HEK293 (cell line): ENCODE data around the gene PBRM1.

Experiments
- CTCF ChIP-seq: fragments of 450-650 bp; formaldehyde crosslinking; IDR thresholded peaks from 2 replicates; pipeline ENCODE4 v1.5.1; 2016; ENCODE audit warnings: missing biosample characterization, missing genetic modification characterization
- INSM2 ChIP-seq: fragments of 450-650 bp; formaldehyde crosslinking; IDR thresholded peaks from 2 replicates; pipeline ENCODE4 v1.5.1; 2016; ENCODE audit warnings: missing biosample characterization, missing genetic modification characterization
- PATZ1 ChIP-seq: fragments of 450-650 bp; formaldehyde crosslinking; IDR thresholded peaks from 2 replicates; pipeline ENCODE4 v1.5.1; 2016; ENCODE audit warnings: missing biosample characterization, missing genetic modification characterization

- TF ChIP-seq CTCF (tag by site-specific recombination) (no peak), PATZ1 (no peak), INSM2 (tag by site-specific recombination) (no peak)
Observed at GRCh38 chr3:52558436-52558835, 127.3 kb downstream of the PBRM1 start.
